Breast epithelium (tissue), 4 donors: ENCODE measurements around the gene PRTN3. TPM values are rescaled to one million over a fixed set of nuclear protein-coding genes. Genes with fewer than 3 reads are reported as not detected.
A peak's percentile ranks its signal among the peaks of the same experiment; 100 is the strongest.
"Not testable (repeated sequence)": the region's sequence is repeated elsewhere in the genome, so short reads cannot be mapped to it uniquely, and the experiment has no call there.

Source experiments
- DNase-seq, 2 donors: peaks; one replicate each; pipeline ENCODE4 v3.0.0-alpha.2; 2019; ENCODE audit warnings: low spot score in 2 of 2
- H3K27ac ChIP-seq, 2 donors: fragments of 200-600 bp; sonication (generic) in 1 of 2; one replicate each; pipeline ENCODE4 v1.5.1; 2016 to 2019; ENCODE audit warnings: mild to moderate bottlenecking in 1 of 2
- H3K27me3 ChIP-seq, 2 donors: fragments of 200-600 bp; sonication (generic) in 1 of 2; one replicate each; pipeline versions ENCODE4 v1.5.1 to v1.6.0; 2017 to 2019; ENCODE audit warnings: control low read depth in 1 of 2, mild to moderate bottlenecking in 1 of 2
- H3K36me3 ChIP-seq: fragments of 200-600 bp; one replicate; pipeline ENCODE4 v1.5.1; 2019
- H3K4me1 ChIP-seq, 2 donors: fragments of 200-600 bp; sonication (generic); one replicate each; pipeline ENCODE4 v1.5.1; 2016 to 2019; ENCODE audit warnings: control low read depth in 1 of 2
- H3K4me3 ChIP-seq, 3 donors: fragments of 200-600 bp; sonication (generic); 1 replicate in 2 of 3; 2 replicates in 1 of 3; pipeline ENCODE4 v1.5.1; 2016 to 2019; ENCODE audit warnings: mild to moderate bottlenecking in 3 of 3, moderate library complexity in 2 of 3
- H3K9me3 ChIP-seq, 2 donors: fragments of 200-600 bp; sonication (generic) in 1 of 2; one replicate each; pipeline ENCODE4 v1.5.1; 2016 to 2019; ENCODE audit warnings: control low read depth in 1 of 2
- CTCF ChIP-seq, 3 donors: fragments of 450-650 bp; IDR thresholded peaks; one replicate each; pipeline ENCODE4 v1.5.1; 2016 to 2017; ENCODE audit warnings: antibody characterized with exemption in 3 of 3, mild to moderate bottlenecking in 3 of 3, moderate library complexity in 3 of 3
- POLR2A ChIP-seq: fragments of 450-650 bp; IDR thresholded peaks from one replicate; pipeline ENCODE4 v1.6.1; 2016; ENCODE audit warnings: antibody characterized with exemption, mild to moderate bottlenecking, moderate library complexity
- POLR2AphosphoS5 ChIP-seq, 3 donors: sonication (generic); formaldehyde crosslinking; IDR thresholded peaks; one replicate each; pipeline ENCODE4 v1.6.1; 2017; ENCODE audit warnings: antibody characterized with exemption in 3 of 3
- intact Hi-C: fragments of 100-400 bp; cut with DNase I; formaldehyde crosslinking; loops from one replicate; pipeline ENCODE4 v1.15.1; 2023; ENCODE audit warnings: low total_unique reads
- total RNA-seq, 3 donors: library from RNA; depleted of rRNA; stranded (reverse); fragments of >200 nt; gene quantifications; one replicate each; pipeline ENCODE4 v1.1.0, GENCODE V29; 2016

Gene PRTN3
- total RNA-seq, 3 donors from 2014 or later, result 0.44 to 1.1 TPM; not detected in 1

- H3K36me3 ChIP-seq, result no peaks in the 10 kb centered on the region
- peaks cover 6 to 28% of the 10 kb centered on the region in 2 donors for H3K27me3 ChIP-seq
- peak; percentile 84 to 92 for DNase-seq
- H3K4me1 ChIP-seq, result no peaks in the 10 kb centered on the region
- intact Hi-C loops, result no loop called here
- TF ChIP-seq POLR2A (no peak), POLR2AphosphoS5 (IDR thresholded peaks at IDR 0.05) (peak; percentile 71 to 97 (median 93)), CTCF (IDR thresholded peaks at IDR 0.05) (no peak)
- peak overlapping the region; percentile 77 to 80 for H3K27ac ChIP-seq
- peak overlapping the region in 2 of 3 donors; percentile 7 to 50 for H3K4me3 ChIP-seq
- no peaks in the 10 kb centered on the region for H3K9me3 ChIP-seq
Observed at GRCh38 chr19:850221-850978, 9.6 kb downstream of the PRTN3 start.

- no peaks in the 10 kb centered on the region for H3K4me1 ChIP-seq
- no peak for TF ChIP-seq CTCF (IDR thresholded peaks at IDR 0.05)
- TF ChIP-seq POLR2AphosphoS5 (IDR thresholded peaks at IDR 0.05), result no peak
- no peak for TF ChIP-seq POLR2A
- intact Hi-C loops, result no loop called here
Observed at GRCh38 chr19:850979-851335, 10.2 kb downstream of the PRTN3 start.

GRCh38 chr19:852136-853013, 11.6 kb downstream of the PRTN3 start, which contains the start of gene ELANE:
TSS of gene ELANE (plus strand) at chr19:852303. CDS start at chr19:852329, 26 bp downstream.
- TF ChIP-seq POLR2A (no peak), POLR2AphosphoS5 (IDR thresholded peaks at IDR 0.05) (no peak), CTCF (IDR thresholded peaks at IDR 0.05) (no peak)
- intact Hi-C loops, result no loop called here
- Histone ChIP-seq H3K4me3 (peak within 1 kb of the TSS in 1 of 3 donors; percentile 35), H3K27ac (peak within 1 kb of the TSS; percentile 77 to 80), H3K4me1 (no peaks in the 10 kb centered on the region), H3K36me3 (no peaks in the 10 kb centered on the region), H3K9me3 (no peaks in the 10 kb centered on the region), H3K27me3 (peaks cover 6 to 21% of the 10 kb centered on the region in 2 donors)
- DNase-seq, result no peak

More at GRCh38 chr19:850979-851335, 10.2 kb downstream of the PRTN3 start:
- peaks cover 6 to 27% of the 10 kb centered on the region in 2 donors for H3K27me3 ChIP-seq
- no peaks in the 10 kb centered on the region for H3K9me3 ChIP-seq
- H3K4me3 ChIP-seq, result peak overlapping the region in 2 of 3 donors; percentile 7 to 50
- no peak for DNase-seq
- peak overlapping the region; percentile 77 to 80 for H3K27ac ChIP-seq
- no peaks in the 10 kb centered on the region for H3K36me3 ChIP-seq

- H3K9me3 ChIP-seq, result no peaks in the 10 kb centered on the region
- no peaks in the 10 kb centered on the region for H3K4me1 ChIP-seq
- intact Hi-C loops, result no loop called here
- H3K27ac ChIP-seq, result no peak overlapping the region
- peak overlapping the region in 1 of 3 donors; percentile 35 for H3K4me3 ChIP-seq
- TF ChIP-seq POLR2AphosphoS5 (IDR thresholded peaks at IDR 0.05) (no peak), CTCF (IDR thresholded peaks at IDR 0.05) (no peak), POLR2A (no peak)
- no peak for DNase-seq
- H3K27me3 ChIP-seq, result peaks cover 6 to 21% of the 10 kb centered on the region in 2 donors
- no peaks in the 10 kb centered on the region for H3K36me3 ChIP-seq
Observed at GRCh38 chr19:853014-853585, 12.3 kb downstream of the PRTN3 start.

- H3K27ac ChIP-seq, intact Hi-C loops, H3K4me1 ChIP-seq, DNase-seq, H3K36me3 ChIP-seq, H3K9me3 ChIP-seq, H3K4me3 ChIP-seq: not testable (repeated sequence)
- H3K27me3 ChIP-seq, result peaks cover 6 to 21% of the 10 kb centered on the region in 2 donors
Observed at GRCh38 chr19:853614-854220, 12.9 kb downstream of the PRTN3 start.
